Neural cell (in vitro differentiated cells): ENCODE results near the gene CLSTN2. TPM values are rescaled to one million over a fixed set of nuclear protein-coding genes. Genes with fewer than 3 reads are reported as not detected.

Experiments used
- H2AFZ ChIP-seq: fragments of 200-600, 300-800 bp; sonication (generic), shearing (Covaris generic); 2 replicates; pipeline ENCODE4 v1.6.0; 2014; ENCODE audit warnings: low read depth, mild to moderate bottlenecking, antibody characterized with exemption, low read length, moderate library complexity
- H3F3A ChIP-seq: fragments of 200-600 bp; shearing (Covaris generic); 2 replicates; pipeline ENCODE4 v1.6.1; 2016; ENCODE audit warnings: mild to moderate bottlenecking, moderate library complexity, mixed read lengths, antibody characterized with exemption, low read length; ENCODE audit not compliant: insufficient read depth, poor library complexity, severe bottlenecking
- H3K27ac ChIP-seq: fragments of 200-600, 300-800 bp; sonication (generic), shearing (Covaris generic); 2 replicates; pipeline ENCODE4 v1.5.1; 2014; ENCODE audit warnings: mild to moderate bottlenecking, low read length, moderate library complexity
- H3K27me3 ChIP-seq: fragments of 300-800, 200-600 bp; sonication (generic), shearing (Covaris generic); 2 replicates; pipeline ENCODE4 v1.6.0; 2014; ENCODE audit warnings: mild to moderate bottlenecking, low read depth, low read length, moderate library complexity; ENCODE audit not compliant: insufficient read depth
- H3K36me3 ChIP-seq: fragments of 300-800, 200-600 bp; sonication (generic), shearing (Covaris generic); 2 replicates; pipeline ENCODE4 v1.5.1; 2014; ENCODE audit warnings: mild to moderate bottlenecking, antibody characterized with exemption, low read length, moderate library complexity; ENCODE audit not compliant: insufficient read depth
- H3K4me2 ChIP-seq: fragments of 300-800, 200-600 bp; sonication (generic), shearing (Covaris generic); 2 replicates; pipeline ENCODE4 v1.6.0; 2014; ENCODE audit warnings: mild to moderate bottlenecking, low read length
- H3K4me3 ChIP-seq: fragments of 300-800, 200-600 bp; sonication (generic), shearing (Covaris generic); 2 replicates; pipeline ENCODE4 v1.5.1; 2014; ENCODE audit warnings: mild to moderate bottlenecking, low read length, moderate library complexity
- H3K79me2 ChIP-seq: fragments of 200-600 bp; shearing (Covaris generic); replicated peaks from 2 replicates; pipeline ENCODE4 v1.6.0; 2014; ENCODE audit warnings: mild to moderate bottlenecking, low read length, moderate library complexity; ENCODE audit not compliant: insufficient read depth
- H3K9ac ChIP-seq: fragments of 300-800, 200-600 bp; sonication (generic), shearing (Covaris generic); 2 replicates; pipeline ENCODE4 v1.6.1; 2016; ENCODE audit warnings: mild to moderate bottlenecking, low read length, mixed read lengths
- H3K9me2 ChIP-seq: fragments of 200-600 bp; shearing (Covaris generic); 2 replicates; pipeline ENCODE4 v1.6.1; 2016; ENCODE audit warnings: mild to moderate bottlenecking, low read length, mixed read lengths; ENCODE audit not compliant: insufficient read depth
- H3K9me3 ChIP-seq: fragments of 200-600, 300-800 bp; sonication (generic), shearing (Covaris generic); 2 replicates; pipeline ENCODE4 v1.6.1; 2016; ENCODE audit warnings: mild to moderate bottlenecking, mixed run types, low read length, moderate library complexity, mixed read lengths
- H4K20me1 ChIP-seq: fragments of 200-600 bp; shearing (Covaris generic); 2 replicates; pipeline ENCODE4 v1.6.1; 2016; ENCODE audit warnings: mild to moderate bottlenecking, mixed run types; ENCODE audit not compliant: insufficient read depth
- EP300 ChIP-seq: fragments of 450-650 bp; conservative IDR thresholded peaks from 2 replicates; pipeline ENCODE4 v1.6.1; 2014; ENCODE audit warnings: antibody characterized with exemption, mild to moderate bottlenecking, moderate library complexity; ENCODE audit not compliant: poor library complexity, severe bottlenecking
- EZH2 ChIP-seq: fragments of 200-600, 300-800 bp; shearing (Covaris generic), sonication (generic); IDR thresholded peaks from 2 replicates; pipeline ENCODE4 v1.6.1; 2014; ENCODE audit warnings: antibody characterized with exemption, low read length, borderline replicate concordance, mild to moderate bottlenecking; ENCODE audit not compliant: insufficient read depth, poor library complexity, severe bottlenecking
- MXI1 ChIP-seq: fragments of 450-650 bp; conservative IDR thresholded peaks from 2 replicates; pipeline ENCODE4 v1.6.1; 2014; ENCODE audit warnings: antibody characterized with exemption, mild to moderate bottlenecking; ENCODE audit not compliant: poor library complexity, severe bottlenecking
- POLR2AphosphoS5 ChIP-seq: IDR thresholded peaks from 2 replicates; pipeline ENCODE4 v1.6.1; 2012
- RAD21 ChIP-seq: fragments of 450-650 bp; conservative IDR thresholded peaks from 2 replicates; pipeline ENCODE4 v1.6.1; 2014; ENCODE audit warnings: antibody characterized with exemption, mild to moderate bottlenecking, moderate library complexity
- SMC3 ChIP-seq: fragments of 450-650 bp; conservative IDR thresholded peaks from 2 replicates; pipeline ENCODE4 v1.6.1; 2014; ENCODE audit warnings: antibody characterized with exemption, mild to moderate bottlenecking, moderate library complexity; ENCODE audit not compliant: poor library complexity
- TAF1 ChIP-seq: IDR thresholded peaks from 2 replicates; pipeline ENCODE4 v1.6.1; 2012; ENCODE audit warnings: low read depth
- polyA plus RNA-seq: library from polyadenylated mRNA; depleted of rRNA; stranded (reverse); fragments of >200 nt; gene quantifications from 2 replicates; pipeline ENCODE4 v1.2.3, GENCODE V29; 2014
- TF ChIP-seq, protein P1 (sequence below): IDR thresholded peaks from 2 replicates; pipeline ENCODE4 v1.6.1; 2012; ENCODE audit warnings: borderline replicate concordance
- TF ChIP-seq, protein P2 (sequence below): fragments of 450-650 bp; IDR thresholded peaks from 2 replicates; pipeline ENCODE4 v1.5.1; 2014; ENCODE audit warnings: antibody characterized with exemption, mild to moderate bottlenecking, moderate library complexity; ENCODE audit not compliant: poor library complexity, severe bottlenecking

CLSTN2 gene
- polyA plus RNA-seq, 1 donor from 2014 or later = 10.7 TPM

DNA sequence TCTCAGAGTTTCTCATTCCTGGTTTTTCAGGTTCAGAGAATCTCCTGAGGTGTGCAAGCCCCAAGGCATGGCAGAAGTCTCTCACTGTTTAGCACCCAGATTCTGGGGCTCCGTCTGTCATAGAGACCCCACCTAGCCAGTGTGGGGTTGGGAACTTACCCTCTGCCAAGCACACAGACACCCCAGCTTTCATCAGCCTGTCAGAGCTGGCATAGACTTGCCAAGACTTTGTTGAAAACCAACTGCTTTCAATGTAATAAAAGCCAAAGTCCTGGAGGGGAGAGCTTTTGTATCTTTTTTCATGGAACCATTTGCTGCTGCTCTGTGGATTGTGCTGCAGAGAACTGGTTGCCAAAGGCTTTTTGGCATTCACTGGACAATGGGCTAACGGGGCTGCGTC, 401.5 kb downstream of the CLSTN2 start (continued):
- no peak for TF ChIP-seq MXI1

DNA sequence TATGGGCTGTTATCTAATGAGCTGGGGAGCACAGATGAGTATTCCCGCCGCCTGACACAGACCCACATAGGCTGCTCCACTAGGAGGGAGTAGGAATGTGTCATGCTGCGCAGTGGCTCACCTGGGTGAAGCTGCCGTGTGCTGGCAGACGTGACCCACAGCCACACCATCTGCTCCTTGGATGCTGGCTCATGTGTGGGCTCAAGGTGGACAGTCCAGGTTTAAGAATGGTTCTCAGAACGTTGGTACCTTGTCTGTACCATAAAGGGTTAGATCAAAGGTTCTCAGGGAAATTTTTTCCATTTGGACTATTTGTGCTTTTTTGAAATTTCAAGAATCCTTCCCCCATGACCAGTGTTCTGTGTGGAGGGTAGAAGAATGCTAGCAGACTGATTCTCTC, 403.9 kb downstream of the CLSTN2 start:
- H3K9ac ChIP-seq = no peak overlapping the region
- H2AFZ ChIP-seq = no peak overlapping the region
- no peaks in the 10 kb centered on the region for H3K9me2 ChIP-seq
- H3K27ac ChIP-seq = no peak overlapping the region
- H3K36me3 ChIP-seq = no peaks in the 10 kb centered on the region
- no peak overlapping the region for H3K4me3 ChIP-seq
- TF ChIP-seq MXI1 = no peak
- TF ChIP-seq TAF1 = no peak
- no peak for TF ChIP-seq EP300
- TF ChIP-seq SMC3 = no peak
- TF ChIP-seq RAD21 = no peak
- TF ChIP-seq, protein P1, sequence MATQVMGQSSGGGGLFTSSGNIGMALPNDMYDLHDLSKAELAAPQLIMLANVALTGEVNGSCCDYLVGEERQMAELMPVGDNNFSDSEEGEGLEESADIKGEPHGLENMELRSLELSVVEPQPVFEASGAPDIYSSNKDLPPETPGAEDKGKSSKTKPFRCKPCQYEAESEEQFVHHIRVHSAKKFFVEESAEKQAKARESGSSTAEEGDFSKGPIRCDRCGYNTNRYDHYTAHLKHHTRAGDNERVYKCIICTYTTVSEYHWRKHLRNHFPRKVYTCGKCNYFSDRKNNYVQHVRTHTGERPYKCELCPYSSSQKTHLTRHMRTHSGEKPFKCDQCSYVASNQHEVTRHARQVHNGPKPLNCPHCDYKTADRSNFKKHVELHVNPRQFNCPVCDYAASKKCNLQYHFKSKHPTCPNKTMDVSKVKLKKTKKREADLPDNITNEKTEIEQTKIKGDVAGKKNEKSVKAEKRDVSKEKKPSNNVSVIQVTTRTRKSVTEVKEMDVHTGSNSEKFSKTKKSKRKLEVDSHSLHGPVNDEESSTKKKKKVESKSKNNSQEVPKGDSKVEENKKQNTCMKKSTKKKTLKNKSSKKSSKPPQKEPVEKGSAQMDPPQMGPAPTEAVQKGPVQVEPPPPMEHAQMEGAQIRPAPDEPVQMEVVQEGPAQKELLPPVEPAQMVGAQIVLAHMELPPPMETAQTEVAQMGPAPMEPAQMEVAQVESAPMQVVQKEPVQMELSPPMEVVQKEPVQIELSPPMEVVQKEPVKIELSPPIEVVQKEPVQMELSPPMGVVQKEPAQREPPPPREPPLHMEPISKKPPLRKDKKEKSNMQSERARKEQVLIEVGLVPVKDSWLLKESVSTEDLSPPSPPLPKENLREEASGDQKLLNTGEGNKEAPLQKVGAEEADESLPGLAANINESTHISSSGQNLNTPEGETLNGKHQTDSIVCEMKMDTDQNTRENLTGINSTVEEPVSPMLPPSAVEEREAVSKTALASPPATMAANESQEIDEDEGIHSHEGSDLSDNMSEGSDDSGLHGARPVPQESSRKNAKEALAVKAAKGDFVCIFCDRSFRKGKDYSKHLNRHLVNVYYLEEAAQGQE = no peak
- TF ChIP-seq POLR2AphosphoS5 = no peak
- TF ChIP-seq, protein P2, sequence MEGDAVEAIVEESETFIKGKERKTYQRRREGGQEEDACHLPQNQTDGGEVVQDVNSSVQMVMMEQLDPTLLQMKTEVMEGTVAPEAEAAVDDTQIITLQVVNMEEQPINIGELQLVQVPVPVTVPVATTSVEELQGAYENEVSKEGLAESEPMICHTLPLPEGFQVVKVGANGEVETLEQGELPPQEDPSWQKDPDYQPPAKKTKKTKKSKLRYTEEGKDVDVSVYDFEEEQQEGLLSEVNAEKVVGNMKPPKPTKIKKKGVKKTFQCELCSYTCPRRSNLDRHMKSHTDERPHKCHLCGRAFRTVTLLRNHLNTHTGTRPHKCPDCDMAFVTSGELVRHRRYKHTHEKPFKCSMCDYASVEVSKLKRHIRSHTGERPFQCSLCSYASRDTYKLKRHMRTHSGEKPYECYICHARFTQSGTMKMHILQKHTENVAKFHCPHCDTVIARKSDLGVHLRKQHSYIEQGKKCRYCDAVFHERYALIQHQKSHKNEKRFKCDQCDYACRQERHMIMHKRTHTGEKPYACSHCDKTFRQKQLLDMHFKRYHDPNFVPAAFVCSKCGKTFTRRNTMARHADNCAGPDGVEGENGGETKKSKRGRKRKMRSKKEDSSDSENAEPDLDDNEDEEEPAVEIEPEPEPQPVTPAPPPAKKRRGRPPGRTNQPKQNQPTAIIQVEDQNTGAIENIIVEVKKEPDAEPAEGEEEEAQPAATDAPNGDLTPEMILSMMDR = no peak
- no peak for TF ChIP-seq EZH2
- no peaks in the 10 kb centered on the region for H3K9me3 ChIP-seq
- H4K20me1 ChIP-seq = no peaks in the 10 kb centered on the region
- H3K4me2 ChIP-seq = no peak overlapping the region
- no peaks in the 10 kb centered on the region for H3K27me3 ChIP-seq
- H3K79me2 ChIP-seq = no peaks in the 10 kb centered on the region
- no peaks in the 10 kb centered on the region for H3F3A ChIP-seq

DNA sequence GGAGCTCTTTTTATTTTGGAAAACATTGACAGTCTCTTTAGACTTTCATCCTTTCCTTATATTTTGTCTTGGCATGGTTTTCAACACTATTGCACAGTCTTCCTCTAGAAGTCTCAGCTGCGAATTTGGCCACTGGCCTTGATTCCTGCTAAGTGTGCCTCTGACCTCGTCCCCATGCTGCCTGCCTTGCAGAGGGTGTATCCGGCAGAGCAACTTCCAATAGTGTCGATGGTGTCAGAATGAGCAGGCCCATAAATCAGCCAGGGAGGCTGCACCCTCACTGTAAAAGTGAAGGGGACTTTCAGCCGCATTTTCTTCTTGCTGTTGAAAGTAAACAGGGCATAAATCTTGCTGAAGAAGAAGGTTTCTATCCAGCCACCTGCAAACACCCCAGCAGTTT, 406.2 kb downstream of the CLSTN2 start:
- TF ChIP-seq TAF1 = no peak
- Histone ChIP-seq H4K20me1 (no peaks in the 10 kb centered on the region), H3K79me2 (no peaks in the 10 kb centered on the region), H2AFZ (no peak overlapping the region), H3K4me3 (no peak overlapping the region), H3K4me2 (no peak overlapping the region), H3K27me3 (no peaks in the 10 kb centered on the region), H3K9ac (no peak overlapping the region), H3F3A (no peaks in the 10 kb centered on the region), H3K9me2 (no peaks in the 10 kb centered on the region), H3K27ac (no peak overlapping the region), H3K36me3 (no peaks in the 10 kb centered on the region), H3K9me3 (no peaks in the 10 kb centered on the region)
